ENCODE results near the gene TRAPPC2L. TPM values are rescaled to one million over a fixed set of nuclear protein-coding genes. Genes with fewer than 3 reads are reported as not detected.

The TRAPPC2L gene
- total RNA-seq, 2 experiments from 2014 or later = 27.6 to 44.9 TPM

DNA sequence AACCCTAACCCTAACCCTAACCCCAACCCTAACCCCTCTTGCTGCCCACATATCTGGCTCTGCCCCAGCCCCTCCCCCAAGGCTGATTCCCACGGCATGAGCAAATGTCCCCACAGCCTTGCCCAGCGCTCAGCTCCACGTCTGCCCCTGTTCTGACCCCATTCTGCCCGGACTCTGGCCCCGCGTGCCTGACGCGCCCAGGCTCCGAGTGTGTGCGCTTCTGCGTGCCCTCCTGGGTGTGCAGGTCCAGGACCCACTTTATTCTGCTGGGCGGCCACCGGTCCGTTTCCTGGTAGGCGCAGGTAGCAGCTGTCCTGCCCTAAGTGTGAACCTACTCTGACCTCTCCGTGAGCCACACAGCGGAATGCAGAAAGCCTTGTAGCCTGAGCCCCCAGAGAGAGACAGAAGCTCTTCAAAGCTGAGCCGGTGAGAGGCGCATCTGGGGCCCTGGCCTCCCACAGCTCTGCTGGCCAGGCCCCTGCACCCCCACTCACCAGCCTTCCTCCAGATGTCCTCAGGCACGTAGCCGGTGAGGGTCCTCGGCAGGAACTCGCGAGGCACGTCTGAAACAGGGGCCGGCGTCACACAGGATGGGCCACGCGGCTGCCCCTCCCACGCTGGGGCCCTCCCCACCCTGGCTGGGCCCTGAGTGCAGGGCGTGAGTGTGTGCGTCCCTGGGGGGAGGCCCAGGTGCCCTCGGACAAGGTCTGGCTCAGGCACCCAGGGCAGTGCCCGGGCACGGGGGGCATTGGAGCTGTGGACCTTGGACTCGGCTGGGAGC, 23.5 kb downstream of the TRAPPC2L start:
- intact Hi-C loops (cut with micrococcal nuclease; ENCODE audit: unreplicated experiment) = no loop called here
- POLR2A ChIA-PET = no interaction called here
- no peak overlapping the region for H3K27ac ChIP-seq (ENCODE audit: low read depth, low read length, poor library complexity, severe bottlenecking)
- no peaks in the 10 kb centered on the region for H3K9me2 ChIP-seq (ENCODE audit: insufficient read depth, low read length)
- no peak overlapping the region for H2AFZ ChIP-seq (ENCODE audit: low read length)
- BruUV-seq (replicated peaks) = no TSS peak
- H3K9me3 ChIP-seq (ENCODE audit: low read length) = no peaks in the 10 kb centered on the region
- CTCF ChIA-PET (ENCODE audit: unreplicated experiment) = no interaction called here
- H3K4me2 ChIP-seq (ENCODE audit: low read length) = no peak overlapping the region
- DNase-seq (ENCODE audit: low spot score) = no peak
- TF ChIP-seq EZH2phosphoT487 (IDR thresholded peaks at IDR 0.05; ENCODE audit: borderline replicate concordance, low read depth, low read length) = no peak
- TF ChIP-seq, protein P1, sequence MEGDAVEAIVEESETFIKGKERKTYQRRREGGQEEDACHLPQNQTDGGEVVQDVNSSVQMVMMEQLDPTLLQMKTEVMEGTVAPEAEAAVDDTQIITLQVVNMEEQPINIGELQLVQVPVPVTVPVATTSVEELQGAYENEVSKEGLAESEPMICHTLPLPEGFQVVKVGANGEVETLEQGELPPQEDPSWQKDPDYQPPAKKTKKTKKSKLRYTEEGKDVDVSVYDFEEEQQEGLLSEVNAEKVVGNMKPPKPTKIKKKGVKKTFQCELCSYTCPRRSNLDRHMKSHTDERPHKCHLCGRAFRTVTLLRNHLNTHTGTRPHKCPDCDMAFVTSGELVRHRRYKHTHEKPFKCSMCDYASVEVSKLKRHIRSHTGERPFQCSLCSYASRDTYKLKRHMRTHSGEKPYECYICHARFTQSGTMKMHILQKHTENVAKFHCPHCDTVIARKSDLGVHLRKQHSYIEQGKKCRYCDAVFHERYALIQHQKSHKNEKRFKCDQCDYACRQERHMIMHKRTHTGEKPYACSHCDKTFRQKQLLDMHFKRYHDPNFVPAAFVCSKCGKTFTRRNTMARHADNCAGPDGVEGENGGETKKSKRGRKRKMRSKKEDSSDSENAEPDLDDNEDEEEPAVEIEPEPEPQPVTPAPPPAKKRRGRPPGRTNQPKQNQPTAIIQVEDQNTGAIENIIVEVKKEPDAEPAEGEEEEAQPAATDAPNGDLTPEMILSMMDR (conservative IDR thresholded peaks at IDR 0.05; ENCODE audit: low read length) = no peak
- no peaks in the 10 kb centered on the region for H3K4me1 ChIP-seq (ENCODE audit: insufficient read depth, low read length, poor library complexity, severe bottlenecking)
- H3K36me3 ChIP-seq (ENCODE audit: insufficient read depth, low read length) = no peaks in the 10 kb centered on the region
- H4K20me1 ChIP-seq (ENCODE audit: insufficient read depth, low read length) = no peaks in the 10 kb centered on the region
- no peaks in the 10 kb centered on the region for H3K79me2 ChIP-seq (ENCODE audit: insufficient read depth, low read depth, low read length)
- H3K4me3 ChIP-seq (ENCODE audit: low read depth, low read length, poor library complexity, severe bottlenecking) = no peak overlapping the region

DNA sequence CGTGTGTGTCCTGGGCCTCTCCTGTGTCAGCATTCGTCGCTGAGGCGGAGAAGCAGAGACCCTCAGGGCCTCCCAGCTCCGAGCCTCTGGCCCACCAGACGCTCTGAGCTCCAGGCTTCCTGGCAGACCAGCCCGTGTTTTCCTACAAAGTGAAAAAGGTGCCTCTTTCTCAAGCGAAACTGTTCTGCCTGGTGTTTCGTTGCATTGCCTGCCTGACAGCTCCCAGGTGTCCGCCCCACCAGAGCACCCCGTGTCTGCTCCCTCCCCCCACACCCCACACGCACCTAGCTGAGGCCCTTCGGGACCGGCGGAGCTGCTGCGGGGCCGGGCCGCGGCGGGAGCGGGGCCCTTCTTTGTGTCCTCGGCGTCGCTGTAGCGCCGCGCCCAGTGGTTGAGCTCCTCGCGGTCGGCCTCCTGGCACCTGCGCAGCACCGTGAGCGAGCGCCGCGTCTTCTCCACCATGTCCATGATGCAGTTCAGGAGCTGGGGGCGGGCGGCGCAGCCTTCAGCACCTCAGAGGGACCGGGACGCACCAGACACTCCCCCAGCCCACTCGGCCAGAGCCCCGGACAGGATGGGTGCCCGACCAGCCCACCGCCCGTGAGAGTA, 24.2 kb downstream of the TRAPPC2L start:
- Histone ChIP-seq H4K20me1 (ENCODE audit: insufficient read depth, low read length) (no peaks in the 10 kb centered on the region), H3K79me2 (ENCODE audit: insufficient read depth, low read depth, low read length) (no peaks in the 10 kb centered on the region), H3K4me1 (ENCODE audit: insufficient read depth, low read length, poor library complexity, severe bottlenecking) (no peaks in the 10 kb centered on the region), H3K9me2 (ENCODE audit: insufficient read depth, low read length) (no peaks in the 10 kb centered on the region), H3K36me3 (ENCODE audit: insufficient read depth, low read length) (no peaks in the 10 kb centered on the region), H3K4me2 (ENCODE audit: low read length) (no peak overlapping the region), H3K9me3 (ENCODE audit: low read length) (no peaks in the 10 kb centered on the region), H3K4me3 (ENCODE audit: low read depth, low read length, poor library complexity, severe bottlenecking) (no peak overlapping the region), H2AFZ (ENCODE audit: low read length) (no peak overlapping the region), H3K27ac (ENCODE audit: low read depth, low read length, poor library complexity, severe bottlenecking) (no peak overlapping the region)
- BruUV-seq (replicated peaks) = no TSS peak
- TF ChIP-seq, protein P1 (conservative IDR thresholded peaks at IDR 0.05; ENCODE audit: low read length) = no peak
- no peak for TF ChIP-seq EZH2phosphoT487 (IDR thresholded peaks at IDR 0.05; ENCODE audit: borderline replicate concordance, low read depth, low read length)
- intact Hi-C loops (cut with micrococcal nuclease; ENCODE audit: unreplicated experiment) = no loop called here
- ChIA-PET CTCF (ENCODE audit: unreplicated experiment) (no interaction called here), POLR2A (no interaction called here)
- DNase-seq (ENCODE audit: low spot score) = no peak
